GM12878 (cell line): Measurements from ENCODE around the gene MFNG.

Source experiments
- ASH2L ChIP-seq: fragments of 300-600, 200-600 bp; sonication (generic); IDR thresholded peaks from 2 replicates; pipeline ENCODE4 v1.6.1; 2017; ENCODE audit warnings: low read depth, mild to moderate bottlenecking, borderline replicate concordance
- BCLAF1 ChIP-seq: fragments of 450-650 bp; IDR thresholded peaks from 2 replicates; pipeline ENCODE4 v1.6.1; 2017; ENCODE audit warnings: antibody characterized with exemption, mild to moderate bottlenecking, moderate library complexity
- BHLHE40 ChIP-seq, 2 experiments: fragments of 450-650 bp in 1 of 2; IDR thresholded peaks; 2 replicates each; pipeline ENCODE4 v1.6.1; 2011 to 2017; ENCODE audit warnings: low read depth in 2 of 2, borderline replicate concordance in 1 of 2, improper control_type of control experiment in 1 of 2, low read length in 1 of 2, mild to moderate bottlenecking in 1 of 2
- CBFB ChIP-seq: IDR thresholded peaks from 2 replicates; pipeline ENCODE4 v1.6.1; 2016; ENCODE audit warnings: antibody characterized with exemption, low read depth
- CHD2 ChIP-seq: IDR thresholded peaks from 2 replicates; pipeline ENCODE4 v1.6.1; 2011; ENCODE audit warnings: low read depth, low read length, improper control_type of control experiment, borderline replicate concordance
- CREB1 ChIP-seq: IDR thresholded peaks from 2 replicates; pipeline ENCODE4 v1.6.1; 2012; ENCODE audit warnings: low read depth, mild to moderate bottlenecking, inconsistent platforms
- NFIC ChIP-seq: IDR thresholded peaks from 2 replicates; pipeline ENCODE4 v1.6.1; 2012; ENCODE audit warnings: low read depth, mild to moderate bottlenecking, inconsistent platforms, low read length, moderate library complexity
- ZNF24 ChIP-seq: fragments of 450-650 bp; IDR thresholded peaks from 2 replicates; pipeline ENCODE4 v1.6.1; 2017; ENCODE audit warnings: antibody characterized with exemption, mild to moderate bottlenecking
- ZNF384 ChIP-seq: IDR thresholded peaks from 2 replicates; pipeline ENCODE4 v1.6.1; 2012; ENCODE audit warnings: low read depth, mild to moderate bottlenecking, low read length, improper control_type of control experiment, borderline replicate concordance
- TF ChIP-seq, protein P1 (sequence below): fragments of 450-650 bp; IDR thresholded peaks from 2 replicates; pipeline ENCODE4 v1.6.1; 2018; ENCODE audit warnings: mild to moderate bottlenecking, low read depth, moderate library complexity; ENCODE audit not compliant: partially characterized antibody

GRCh38 chr22:37456346-37456745, 29.8 kb downstream of the MFNG start:
- TF ChIP-seq ASH2L (no peak), NFIC (no peak), ZNF24 (no peak), ZNF384 (no peak), BCLAF1 (no peak), CHD2 (no peak), CBFB (no peak), BHLHE40 (IDR thresholded peaks at IDR 0.05; ENCODE audit: borderline replicate concordance in 1 of 2, low read depth in 2 of 2, low read length in 1 of 2) (no peak), CREB1 (no peak)
- TF ChIP-seq, protein P1, sequence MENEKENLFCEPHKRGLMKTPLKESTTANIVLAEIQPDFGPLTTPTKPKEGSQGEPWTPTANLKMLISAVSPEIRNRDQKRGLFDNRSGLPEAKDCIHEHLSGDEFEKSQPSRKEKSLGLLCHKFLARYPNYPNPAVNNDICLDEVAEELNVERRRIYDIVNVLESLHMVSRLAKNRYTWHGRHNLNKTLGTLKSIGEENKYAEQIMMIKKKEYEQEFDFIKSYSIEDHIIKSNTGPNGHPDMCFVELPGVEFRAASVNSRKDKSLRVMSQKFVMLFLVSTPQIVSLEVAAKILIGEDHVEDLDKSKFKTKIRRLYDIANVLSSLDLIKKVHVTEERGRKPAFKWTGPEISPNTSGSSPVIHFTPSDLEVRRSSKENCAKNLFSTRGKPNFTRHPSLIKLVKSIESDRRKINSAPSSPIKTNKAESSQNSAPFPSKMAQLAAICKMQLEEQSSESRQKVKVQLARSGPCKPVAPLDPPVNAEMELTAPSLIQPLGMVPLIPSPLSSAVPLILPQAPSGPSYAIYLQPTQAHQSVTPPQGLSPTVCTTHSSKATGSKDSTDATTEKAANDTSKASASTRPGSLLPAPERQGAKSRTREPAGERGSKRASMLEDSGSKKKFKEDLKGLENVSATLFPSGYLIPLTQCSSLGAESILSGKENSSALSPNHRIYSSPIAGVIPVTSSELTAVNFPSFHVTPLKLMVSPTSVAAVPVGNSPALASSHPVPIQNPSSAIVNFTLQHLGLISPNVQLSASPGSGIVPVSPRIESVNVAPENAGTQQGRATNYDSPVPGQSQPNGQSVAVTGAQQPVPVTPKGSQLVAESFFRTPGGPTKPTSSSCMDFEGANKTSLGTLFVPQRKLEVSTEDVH = no peak
